Bronchial epithelial cell (primary cell): Measurements from ENCODE around the gene GSTO2. TPM values are rescaled to one million over a fixed set of nuclear protein-coding genes. Genes with fewer than 3 reads are reported as not detected.
A peak's percentile ranks its signal among the peaks of the same experiment; 100 is the strongest.

ENCODE experiments used
- DNase-seq: peaks from one replicate; pipeline ENCODE4 v3.0.0-alpha.2; 2010; ENCODE audit warnings: low read depth
- FAIRE-seq: peaks from 2 replicates; lab custom pipeline; 2011; peaks lifted over from hg19 to GRCh38; lab: Jason Lieb, UNC
- H3K27me3 ChIP-seq: 2 replicates; pipeline ENCODE4 v1.5.1; 2011; ENCODE audit warnings: low read length; ENCODE audit not compliant: control insufficient read depth, insufficient read depth
- H3K36me3 ChIP-seq: 2 replicates; pipeline ENCODE4 v1.5.1; 2011; ENCODE audit warnings: low read length; ENCODE audit not compliant: control insufficient read depth, insufficient read depth
- H3K4me3 ChIP-seq: 2 replicates; pipeline ENCODE4 v1.5.1; 2011; ENCODE audit warnings: mild to moderate bottlenecking, low read depth, low read length, control low read depth
- total RNA-seq: library from RNA; depleted of rRNA; stranded (reverse); fragments of >200 nt; gene quantifications from 2 replicates; pipeline ENCODE4 v1.2.1, GENCODE V29; 2014
- TF ChIP-seq, protein P1 (sequence below): IDR thresholded peaks from 2 replicates; pipeline ENCODE4 v1.5.1; 2011; ENCODE audit warnings: mild to moderate bottlenecking, moderate library complexity, low read length, control low read depth, inconsistent platforms; ENCODE audit not compliant: insufficient read depth, severe bottlenecking

The GSTO2 gene
- total RNA-seq, 1 donor from 2014 or later, result 24.7 TPM

DNA sequence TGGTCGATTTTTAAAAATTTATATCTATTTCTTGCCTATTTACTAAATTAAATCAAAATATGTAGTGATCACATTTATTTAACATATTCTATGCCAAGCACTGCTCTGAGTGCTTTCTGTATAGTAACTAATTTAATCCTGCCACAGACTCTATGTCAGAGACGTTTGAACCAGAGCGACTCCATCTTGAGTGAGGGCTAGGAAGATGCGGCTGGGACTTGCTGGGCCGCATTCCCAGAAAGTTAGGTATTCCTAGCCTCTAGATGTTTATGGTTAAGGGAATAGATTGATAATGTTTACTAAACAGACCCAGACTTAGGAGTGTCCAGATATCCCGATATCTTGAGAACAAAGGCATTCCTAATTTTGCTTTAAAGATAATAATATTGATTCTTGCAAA, 17.5 kb upstream of the GSTO2 start:
- DNase-seq (no peak), FAIRE-seq (no peak)
- Histone ChIP-seq H3K4me3 (no peak overlapping the region), H3K36me3 (no peaks in the 10 kb centered on the region), H3K27me3 (no peaks in the 10 kb centered on the region)
- TF ChIP-seq, protein P1, sequence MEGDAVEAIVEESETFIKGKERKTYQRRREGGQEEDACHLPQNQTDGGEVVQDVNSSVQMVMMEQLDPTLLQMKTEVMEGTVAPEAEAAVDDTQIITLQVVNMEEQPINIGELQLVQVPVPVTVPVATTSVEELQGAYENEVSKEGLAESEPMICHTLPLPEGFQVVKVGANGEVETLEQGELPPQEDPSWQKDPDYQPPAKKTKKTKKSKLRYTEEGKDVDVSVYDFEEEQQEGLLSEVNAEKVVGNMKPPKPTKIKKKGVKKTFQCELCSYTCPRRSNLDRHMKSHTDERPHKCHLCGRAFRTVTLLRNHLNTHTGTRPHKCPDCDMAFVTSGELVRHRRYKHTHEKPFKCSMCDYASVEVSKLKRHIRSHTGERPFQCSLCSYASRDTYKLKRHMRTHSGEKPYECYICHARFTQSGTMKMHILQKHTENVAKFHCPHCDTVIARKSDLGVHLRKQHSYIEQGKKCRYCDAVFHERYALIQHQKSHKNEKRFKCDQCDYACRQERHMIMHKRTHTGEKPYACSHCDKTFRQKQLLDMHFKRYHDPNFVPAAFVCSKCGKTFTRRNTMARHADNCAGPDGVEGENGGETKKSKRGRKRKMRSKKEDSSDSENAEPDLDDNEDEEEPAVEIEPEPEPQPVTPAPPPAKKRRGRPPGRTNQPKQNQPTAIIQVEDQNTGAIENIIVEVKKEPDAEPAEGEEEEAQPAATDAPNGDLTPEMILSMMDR, result no peak

DNA sequence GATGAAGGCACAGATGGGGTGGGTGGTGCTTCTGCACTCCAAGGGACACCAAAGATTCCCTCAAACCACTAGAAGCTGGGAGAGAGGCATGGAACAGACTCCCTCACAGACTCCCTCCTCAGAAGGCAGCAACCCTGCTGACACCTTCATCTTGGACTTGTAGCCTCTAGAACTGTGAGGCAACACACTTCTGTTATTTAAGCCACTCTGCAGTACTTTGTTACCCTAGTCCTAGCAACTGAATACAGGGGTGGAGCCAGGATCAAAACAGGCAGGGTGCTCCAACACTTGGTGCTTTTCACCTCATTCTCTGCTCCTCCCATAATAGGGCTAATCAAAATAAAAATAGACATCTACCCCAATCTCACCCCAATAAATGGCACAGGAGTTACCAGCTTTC, 16.6 kb upstream of the GSTO2 start:
- FAIRE-seq (no peak), DNase-seq (no peak)
- Histone ChIP-seq H3K4me3 (no peak overlapping the region), H3K36me3 (no peaks in the 10 kb centered on the region), H3K27me3 (no peaks in the 10 kb centered on the region)
- TF ChIP-seq, protein P1, result no peak

DNA sequence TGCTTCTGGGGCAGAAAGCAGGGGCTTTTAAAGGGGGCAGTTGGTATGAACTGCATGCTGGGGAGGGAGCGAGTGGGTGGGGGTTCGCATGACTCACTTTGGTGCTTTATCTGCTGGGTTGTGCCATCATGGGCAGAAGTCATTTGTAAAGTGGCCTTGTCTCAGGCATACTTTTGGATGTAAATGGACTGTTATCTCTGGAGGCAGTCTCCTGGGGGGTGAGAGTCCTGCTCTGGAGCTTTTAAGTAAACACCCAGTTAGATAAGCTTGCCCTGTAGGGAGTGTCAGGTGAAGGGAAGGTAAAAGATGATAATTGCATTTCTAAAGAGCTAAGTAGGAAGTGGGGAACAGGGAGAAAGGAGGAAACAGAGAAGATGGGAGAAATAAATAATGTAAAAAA, 15.9 kb upstream of the GSTO2 start:
- Histone ChIP-seq H3K36me3 (peaks cover under 1% of the 10 kb centered on the region), H3K27me3 (no peaks in the 10 kb centered on the region), H3K4me3 (no peak overlapping the region)
- TF ChIP-seq, protein P1, result no peak
- no peak for FAIRE-seq
- no peak for DNase-seq

DNA sequence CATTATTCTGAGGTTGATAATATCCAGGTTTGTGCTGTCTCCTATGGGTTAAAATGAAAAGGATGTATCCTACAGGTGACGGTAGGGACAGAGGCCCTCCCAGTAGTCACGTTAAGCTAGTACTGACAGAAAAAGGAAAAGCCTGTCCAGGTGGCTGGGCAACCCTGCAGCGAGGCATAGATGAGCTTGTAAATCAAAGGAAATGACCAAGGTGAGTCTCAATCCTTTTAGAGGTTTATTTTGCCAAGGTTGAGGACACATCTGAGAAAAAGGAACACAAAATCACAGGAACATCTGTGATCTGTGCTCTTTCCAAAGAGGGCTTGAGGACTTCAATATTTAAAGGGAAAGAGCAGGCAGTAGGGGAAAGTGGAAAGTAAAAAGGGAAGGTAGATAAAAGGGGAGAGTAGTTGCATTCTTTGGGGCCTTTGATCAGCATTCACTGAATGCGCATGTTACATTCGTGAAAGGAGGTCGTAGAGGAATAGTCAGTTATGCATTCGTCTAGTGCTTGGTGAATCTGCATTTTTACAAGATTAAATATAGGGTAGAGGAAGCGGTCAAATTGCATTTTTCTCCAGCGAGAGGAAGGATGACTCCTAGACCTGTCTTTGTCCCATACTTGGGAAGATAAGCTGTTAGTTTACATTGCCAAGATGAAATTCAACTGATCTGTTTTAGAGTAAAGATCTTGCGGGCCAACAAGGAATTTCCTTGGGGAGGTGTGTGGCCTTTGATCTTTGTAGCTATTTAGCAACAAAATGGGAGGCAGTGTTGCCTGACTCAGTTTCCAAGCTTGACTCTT, 15.2 kb upstream of the GSTO2 start:
- FAIRE-seq, result no peak
- peak overlapping the region; percentile 87 for H3K4me3 ChIP-seq

DNA sequence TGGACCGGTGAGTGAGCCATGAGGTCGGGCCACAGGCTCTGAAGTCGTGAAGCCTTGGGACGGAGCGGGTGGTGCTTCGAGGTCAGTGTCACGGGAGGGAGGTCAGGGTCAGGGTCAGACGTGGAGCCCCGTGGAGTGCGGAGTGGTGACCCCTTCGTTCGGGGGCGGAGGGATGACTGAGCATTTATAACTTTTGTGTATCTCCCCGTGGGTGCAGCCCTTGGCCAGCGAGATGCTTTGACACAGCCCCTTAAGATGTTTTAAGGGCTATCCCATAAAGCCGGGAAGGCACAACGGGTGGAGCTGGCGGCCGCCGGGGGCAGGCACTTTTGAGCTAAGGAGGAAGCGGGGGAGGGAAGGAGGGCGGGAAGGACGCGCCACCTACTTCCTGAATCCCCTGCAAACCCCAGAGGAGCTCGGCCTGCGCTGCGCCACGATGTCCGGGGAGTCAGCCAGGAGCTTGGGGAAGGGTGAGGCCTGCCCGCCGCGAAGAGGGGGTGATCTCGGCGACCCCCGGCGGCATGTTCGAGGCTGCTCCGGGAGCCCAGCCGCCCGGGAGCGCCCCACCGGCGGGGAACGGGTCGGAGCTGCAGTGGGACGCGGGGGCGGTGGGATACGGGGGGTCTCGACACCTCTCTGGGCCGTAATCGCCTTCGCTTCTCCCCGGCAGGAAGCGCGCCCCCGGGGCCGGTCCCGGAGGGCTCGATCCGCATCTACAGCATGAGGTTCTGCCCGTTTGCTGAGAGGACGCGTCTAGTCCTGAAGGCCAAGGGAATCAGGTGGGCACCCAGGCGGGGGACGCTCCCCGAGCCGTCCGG, 14.3 kb upstream of the GSTO2 start, which contains the start of gene GSTO1:
GSTO1 (plus strand) TSS at position 400 of the 818 bp plus-strand sequence; CDS start at position 437, 37 bp downstream.
- Histone ChIP-seq H3K27me3 (no peaks in the 10 kb centered on the region), H3K4me3 (peak within 1 kb of the TSS; percentile 87), H3K36me3 (peaks cover 3% of the 10 kb centered on the region)
- TF ChIP-seq, protein P1, result no peak
- FAIRE-seq, result no peak
- peak; percentile 59 for DNase-seq

More for the DNA sequence above, 15.2 kb upstream of the GSTO2 start:
- H3K36me3 ChIP-seq, result peaks cover 3% of the 10 kb centered on the region
- H3K27me3 ChIP-seq, result no peaks in the 10 kb centered on the region
- DNase-seq, result no peak
- TF ChIP-seq, protein P1, result no peak
